Uterus (tissue), 2 donors: ENCODE data around the gene SPDYE16.
"Not testable (repeated sequence)": the region's sequence is repeated elsewhere in the genome, so short reads cannot be mapped to it uniquely, and the experiment has no call there.

Source experiments
- POLR2A ChIP-seq, 2 donors: fragments of 450-650 bp; IDR thresholded peaks; one replicate each; pipeline ENCODE4 v1.6.1; 2016; ENCODE audit warnings: antibody characterized with exemption in 2 of 2, mild to moderate bottlenecking in 1 of 2, moderate library complexity in 1 of 2
- TF ChIP-seq, protein P1 (sequence below), 4 experiments: fragments of 200-600 bp in 2 of 4; fragments of 450-650 bp in 2 of 4; sonication (generic) in 2 of 4; IDR thresholded peaks; one replicate each; pipeline ENCODE4 v1.5.1; 2016 to 2019; ENCODE audit warnings: antibody characterized with exemption in 4 of 4, mild to moderate bottlenecking in 2 of 4, moderate library complexity in 1 of 4

DNA sequence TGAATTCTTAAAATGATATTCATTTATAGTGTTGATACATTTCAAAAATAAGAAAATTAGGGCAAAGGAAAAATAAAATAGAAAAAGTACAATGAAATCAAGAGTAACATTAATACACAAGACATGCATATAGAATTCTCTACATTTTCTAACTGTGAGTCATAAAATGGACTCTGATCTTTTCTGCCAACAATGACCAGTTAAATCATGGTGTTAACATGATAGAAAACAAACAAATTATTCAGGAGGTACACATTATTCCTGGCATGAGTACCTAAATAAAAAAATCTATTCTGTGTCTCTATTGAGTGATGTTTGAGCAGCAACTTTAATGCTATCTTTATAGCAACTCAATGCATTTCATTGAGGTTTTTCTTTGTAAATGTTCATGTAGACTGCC is 25.6 kb upstream of the SPDYE16 start:
- TF ChIP-seq, protein P1, sequence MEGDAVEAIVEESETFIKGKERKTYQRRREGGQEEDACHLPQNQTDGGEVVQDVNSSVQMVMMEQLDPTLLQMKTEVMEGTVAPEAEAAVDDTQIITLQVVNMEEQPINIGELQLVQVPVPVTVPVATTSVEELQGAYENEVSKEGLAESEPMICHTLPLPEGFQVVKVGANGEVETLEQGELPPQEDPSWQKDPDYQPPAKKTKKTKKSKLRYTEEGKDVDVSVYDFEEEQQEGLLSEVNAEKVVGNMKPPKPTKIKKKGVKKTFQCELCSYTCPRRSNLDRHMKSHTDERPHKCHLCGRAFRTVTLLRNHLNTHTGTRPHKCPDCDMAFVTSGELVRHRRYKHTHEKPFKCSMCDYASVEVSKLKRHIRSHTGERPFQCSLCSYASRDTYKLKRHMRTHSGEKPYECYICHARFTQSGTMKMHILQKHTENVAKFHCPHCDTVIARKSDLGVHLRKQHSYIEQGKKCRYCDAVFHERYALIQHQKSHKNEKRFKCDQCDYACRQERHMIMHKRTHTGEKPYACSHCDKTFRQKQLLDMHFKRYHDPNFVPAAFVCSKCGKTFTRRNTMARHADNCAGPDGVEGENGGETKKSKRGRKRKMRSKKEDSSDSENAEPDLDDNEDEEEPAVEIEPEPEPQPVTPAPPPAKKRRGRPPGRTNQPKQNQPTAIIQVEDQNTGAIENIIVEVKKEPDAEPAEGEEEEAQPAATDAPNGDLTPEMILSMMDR (IDR thresholded peaks at IDR 0.05) = not testable (repeated sequence)
- TF ChIP-seq POLR2A (IDR thresholded peaks at IDR 0.05) = not testable (repeated sequence)
